Loucy (cell line): Measurements from ENCODE around the gene GOLGA6C.

Experiments used
- EZH2phosphoT487 ChIP-seq: fragments of 200-600 bp; IDR thresholded peaks from 2 replicates; pipeline ENCODE4 v1.6.1; 2018; ENCODE audit warnings: antibody characterized with exemption, mild to moderate bottlenecking, moderate library complexity, borderline replicate concordance
- TF ChIP-seq, protein P1 (sequence below): fragments of 200-600 bp; sonication (generic); conservative IDR thresholded peaks from 2 replicates; pipeline ENCODE4 v1.5.1; 2014; ENCODE audit warnings: mild to moderate bottlenecking, antibody characterized with exemption, low read length

DNA sequence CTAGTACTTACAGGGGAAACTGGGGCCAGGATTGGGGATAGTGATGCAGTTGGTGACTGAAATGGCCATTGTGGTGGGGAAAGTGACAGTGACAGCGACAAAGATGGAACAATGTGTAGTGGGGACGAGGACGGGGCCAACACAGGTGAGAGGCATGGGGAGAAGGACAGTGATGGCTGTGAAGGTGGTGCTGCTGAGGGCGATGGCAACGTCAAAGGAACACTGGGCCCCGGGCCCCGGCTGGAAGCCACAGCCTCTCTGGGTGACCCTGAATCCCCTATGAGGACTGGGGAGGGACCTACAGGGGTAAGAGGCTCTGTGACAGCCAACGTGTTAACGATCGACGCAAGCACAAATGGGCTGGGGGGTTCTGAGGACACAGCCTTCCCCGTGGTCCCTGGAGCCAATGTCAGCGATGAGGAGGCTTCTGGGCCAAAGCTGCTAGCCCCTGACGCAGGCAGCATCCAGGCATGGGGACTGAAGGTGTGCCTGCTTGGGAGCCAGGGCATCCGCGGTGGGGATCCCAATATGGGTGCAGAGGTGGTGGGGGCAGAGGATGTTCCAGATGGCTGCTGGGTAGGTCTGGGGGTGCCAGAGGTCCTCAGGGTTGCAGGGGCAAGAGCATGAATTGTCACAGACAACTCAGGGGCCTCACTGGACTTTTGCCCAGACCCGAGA, 25.2 kb upstream of the GOLGA6C start:
- TF ChIP-seq, protein P1, sequence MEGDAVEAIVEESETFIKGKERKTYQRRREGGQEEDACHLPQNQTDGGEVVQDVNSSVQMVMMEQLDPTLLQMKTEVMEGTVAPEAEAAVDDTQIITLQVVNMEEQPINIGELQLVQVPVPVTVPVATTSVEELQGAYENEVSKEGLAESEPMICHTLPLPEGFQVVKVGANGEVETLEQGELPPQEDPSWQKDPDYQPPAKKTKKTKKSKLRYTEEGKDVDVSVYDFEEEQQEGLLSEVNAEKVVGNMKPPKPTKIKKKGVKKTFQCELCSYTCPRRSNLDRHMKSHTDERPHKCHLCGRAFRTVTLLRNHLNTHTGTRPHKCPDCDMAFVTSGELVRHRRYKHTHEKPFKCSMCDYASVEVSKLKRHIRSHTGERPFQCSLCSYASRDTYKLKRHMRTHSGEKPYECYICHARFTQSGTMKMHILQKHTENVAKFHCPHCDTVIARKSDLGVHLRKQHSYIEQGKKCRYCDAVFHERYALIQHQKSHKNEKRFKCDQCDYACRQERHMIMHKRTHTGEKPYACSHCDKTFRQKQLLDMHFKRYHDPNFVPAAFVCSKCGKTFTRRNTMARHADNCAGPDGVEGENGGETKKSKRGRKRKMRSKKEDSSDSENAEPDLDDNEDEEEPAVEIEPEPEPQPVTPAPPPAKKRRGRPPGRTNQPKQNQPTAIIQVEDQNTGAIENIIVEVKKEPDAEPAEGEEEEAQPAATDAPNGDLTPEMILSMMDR: no peak
- no peak for TF ChIP-seq EZH2phosphoT487
